Activated naive CD4-positive, alpha-beta T cell treated with anti-CD3 and anti-CD28 coated beads, Interleukin-2, amount 50 U/mL, for 72 hours (primary cell): Measurements from ENCODE around the gene TMC5. TPM values are rescaled to one million over a fixed set of nuclear protein-coding genes. Genes with fewer than 3 reads are reported as not detected.

Experiments used
- ATAC-seq, 2 donors: fragments of 150-1000 bp; cut with Tn5 transposase; 2 replicates each; pipeline ENCODE4 v1.10.0; 2021; ENCODE audit warnings: mild to moderate bottlenecking in 2 of 2, moderate library complexity in 2 of 2
- DNase-seq, 2 donors: peaks; one replicate each; pipeline ENCODE4 v3.0.0; 2021 to 2022; ENCODE audit warnings: low spot score in 2 of 2
- H3K27ac Mint-ChIP-seq, 2 donors: one replicate each; pipeline ENCODE4 v1.8.0; 2022; ENCODE audit warnings: mild to moderate bottlenecking in 2 of 2, mixed read lengths in 2 of 2
- H3K36me3 Mint-ChIP-seq, 2 donors: one replicate each; pipeline ENCODE4 v1.8.0; 2022; ENCODE audit warnings: mixed read lengths in 2 of 2
- H3K9me3 Mint-ChIP-seq, 2 donors: one replicate each; pipeline ENCODE4 v1.8.0; 2022; ENCODE audit warnings: mixed read lengths in 2 of 2
- total RNA-seq, 2 donors: library from RNA; stranded (reverse); gene quantifications; one replicate each; pipeline ENCODE4 v1.2.3, GENCODE V29; 2022

Gene TMC5
- total RNA-seq, 2 donors from 2014 or later = not detected

DNA sequence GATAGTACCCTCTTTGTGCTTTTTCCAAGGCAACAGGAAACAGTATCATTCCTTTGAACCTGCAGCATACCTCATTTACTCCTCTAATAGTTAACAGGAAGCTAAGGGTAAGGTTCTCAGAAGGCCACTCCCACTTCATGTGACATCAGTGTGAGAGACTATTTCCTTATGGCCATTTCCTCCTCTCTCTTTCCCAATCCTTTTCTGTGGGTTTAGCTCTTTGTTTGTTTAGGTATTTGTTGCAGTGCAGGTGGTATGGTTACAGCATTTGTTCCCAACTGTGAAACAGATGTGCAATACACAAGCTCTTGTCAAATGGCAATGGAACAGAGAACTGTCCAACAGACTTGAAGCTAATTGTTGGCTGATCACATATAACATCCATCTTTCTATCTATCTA, 14.7 kb downstream of the TMC5 start:
- Mint-ChIP-seq H3K27ac (no peak overlapping the region), H3K36me3 (no peaks in the 10 kb centered on the region), H3K9me3 (no peaks in the 10 kb centered on the region)
- ATAC-seq (no peak), DNase-seq (no peak)

DNA sequence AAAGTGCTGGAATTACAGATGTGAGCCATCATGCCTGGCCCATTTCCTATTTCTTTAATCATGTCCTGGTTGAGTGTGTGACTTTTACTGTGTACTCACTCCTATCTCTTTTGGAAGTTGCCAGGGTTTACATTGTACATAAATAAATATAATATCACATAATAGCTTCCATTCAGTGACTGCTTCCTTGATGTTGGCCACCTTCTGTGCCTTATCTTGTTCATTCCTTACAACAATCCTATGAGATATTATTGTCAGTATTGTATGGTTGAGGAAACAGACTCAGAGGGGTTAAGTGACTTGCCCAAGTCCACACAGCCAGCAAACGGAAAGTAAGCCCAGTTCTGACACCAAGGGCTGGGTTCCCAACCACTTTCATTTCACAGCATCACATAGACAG, 16.9 kb downstream of the TMC5 start:
- no peaks in the 10 kb centered on the region for H3K36me3 Mint-ChIP-seq
- DNase-seq (no peak), ATAC-seq (no peak)
- H3K9me3 Mint-ChIP-seq = no peaks in the 10 kb centered on the region
- H3K27ac Mint-ChIP-seq = no peak overlapping the region

DNA sequence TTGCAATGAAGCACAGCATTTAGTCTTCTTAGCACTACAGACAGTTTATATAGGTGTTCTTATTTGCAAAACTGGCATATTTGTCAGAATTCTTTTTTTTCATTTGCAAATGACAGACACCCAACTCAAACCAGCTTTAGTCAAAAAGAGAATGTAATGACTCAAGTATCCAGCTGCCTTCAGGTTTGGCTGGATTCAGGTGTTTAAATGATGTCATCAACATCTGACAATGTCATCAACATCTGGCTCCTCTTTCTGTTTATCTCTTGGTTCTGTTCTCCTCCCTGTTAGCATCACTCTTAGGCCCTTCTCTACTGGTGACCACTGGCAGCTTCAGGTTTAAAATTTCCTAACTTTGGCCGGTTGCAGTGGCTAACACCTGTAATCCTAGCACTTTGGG, 18.9 kb downstream of the TMC5 start:
- H3K36me3 Mint-ChIP-seq = no peaks in the 10 kb centered on the region
- ATAC-seq = peak in 1 of 2 donors; percentile 82
- no peaks in the 10 kb centered on the region for H3K9me3 Mint-ChIP-seq
- DNase-seq = no peak
- no peak overlapping the region for H3K27ac Mint-ChIP-seq

DNA sequence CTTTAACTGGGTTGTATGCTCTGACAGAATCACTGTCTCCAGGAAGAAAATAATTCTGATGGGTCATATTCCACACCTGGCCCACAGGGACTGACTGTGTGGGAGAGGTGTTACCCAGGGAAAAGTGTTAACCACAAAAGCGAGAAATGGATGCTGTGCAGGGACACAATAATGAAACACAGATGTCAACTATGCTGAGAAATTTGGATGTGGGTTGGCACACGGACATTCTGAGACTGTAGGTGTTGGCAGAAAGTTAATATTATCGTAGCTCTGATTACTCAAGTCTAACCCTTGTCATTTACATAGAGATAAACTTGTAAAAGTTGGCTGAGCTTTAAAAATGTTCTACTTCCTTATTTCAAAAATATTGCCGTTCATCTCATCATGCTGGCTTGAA, 19.6 kb downstream of the TMC5 start:
- ATAC-seq (peak; percentile 28 to 61), DNase-seq (no peak)
- no peak overlapping the region for H3K27ac Mint-ChIP-seq

DNA sequence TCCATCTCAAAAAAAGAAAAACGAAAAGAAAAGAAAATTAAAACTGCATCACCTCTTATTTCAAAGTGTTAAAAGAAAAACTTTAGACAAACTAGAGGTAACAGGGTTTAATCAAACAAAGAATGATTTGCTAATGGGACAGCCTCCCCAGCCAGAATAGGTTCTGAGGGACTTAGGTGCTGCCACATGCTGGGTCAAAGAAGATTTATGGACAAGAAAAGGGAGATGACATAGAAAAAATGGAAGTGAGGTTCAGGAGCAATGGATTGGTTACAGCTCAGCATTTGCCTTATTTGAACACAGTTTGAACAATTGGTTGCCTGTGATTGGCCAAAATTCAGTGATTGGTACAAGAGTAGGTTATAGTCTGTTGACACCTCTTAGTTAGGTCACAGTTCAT, 21.1 kb downstream of the TMC5 start:
- no peaks in the 10 kb centered on the region for H3K36me3 Mint-ChIP-seq
- peaks cover 0 to 4% of the 10 kb centered on the region in 2 donors for H3K9me3 Mint-ChIP-seq
- no peak for ATAC-seq
- no peak overlapping the region for H3K27ac Mint-ChIP-seq
- DNase-seq = no peak

More for the DNA sequence above, 19.6 kb downstream of the TMC5 start:
- H3K36me3 Mint-ChIP-seq = no peaks in the 10 kb centered on the region
- H3K9me3 Mint-ChIP-seq = no peaks in the 10 kb centered on the region

DNA sequence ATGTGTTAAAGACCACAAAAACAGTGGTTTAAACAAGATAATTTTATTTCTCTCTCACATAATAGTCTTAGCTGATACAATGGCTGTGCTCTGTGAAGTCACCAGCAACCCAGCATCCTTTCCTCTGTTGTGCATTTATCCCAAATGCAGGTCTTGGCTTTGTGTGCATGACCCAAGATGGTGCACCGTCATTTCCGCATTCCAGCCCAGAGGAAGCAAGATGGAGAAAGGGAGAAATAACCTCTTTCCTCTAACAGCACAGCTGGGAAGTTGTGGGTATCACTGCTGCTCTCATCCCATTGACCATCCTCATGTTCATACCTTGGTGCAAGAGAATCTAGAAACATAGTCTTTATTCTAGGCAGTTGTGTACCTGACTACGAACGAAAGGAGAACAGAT, 21.8 kb downstream of the TMC5 start:
- H3K27ac Mint-ChIP-seq = no peak overlapping the region
- DNase-seq (no peak), ATAC-seq (no peak)
- no peaks in the 10 kb centered on the region for H3K36me3 Mint-ChIP-seq
- H3K9me3 Mint-ChIP-seq = peaks cover 0 to 5% of the 10 kb centered on the region in 2 donors

DNA sequence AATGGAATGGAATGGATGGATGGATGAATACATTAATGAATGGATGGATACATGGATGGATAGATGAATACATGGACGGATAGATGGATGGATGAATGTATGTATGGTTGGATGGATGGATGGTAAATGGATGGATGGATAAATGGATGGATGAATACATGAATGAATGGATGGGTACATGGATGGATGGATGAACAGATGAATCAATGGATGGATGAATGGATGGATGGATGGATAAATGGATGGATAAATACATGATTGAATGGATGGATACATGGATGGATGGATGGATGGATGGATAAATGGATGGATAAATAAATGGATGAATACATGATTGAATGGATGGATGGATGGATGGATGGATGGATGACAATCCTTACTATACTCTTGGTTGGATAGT, 26.0 kb downstream of the TMC5 start:
- ATAC-seq (no peak), DNase-seq (no peak)
- Mint-ChIP-seq H3K27ac (no peak overlapping the region), H3K36me3 (no peaks in the 10 kb centered on the region), H3K9me3 (peaks cover 0 to 5% of the 10 kb centered on the region in 2 donors)

DNA sequence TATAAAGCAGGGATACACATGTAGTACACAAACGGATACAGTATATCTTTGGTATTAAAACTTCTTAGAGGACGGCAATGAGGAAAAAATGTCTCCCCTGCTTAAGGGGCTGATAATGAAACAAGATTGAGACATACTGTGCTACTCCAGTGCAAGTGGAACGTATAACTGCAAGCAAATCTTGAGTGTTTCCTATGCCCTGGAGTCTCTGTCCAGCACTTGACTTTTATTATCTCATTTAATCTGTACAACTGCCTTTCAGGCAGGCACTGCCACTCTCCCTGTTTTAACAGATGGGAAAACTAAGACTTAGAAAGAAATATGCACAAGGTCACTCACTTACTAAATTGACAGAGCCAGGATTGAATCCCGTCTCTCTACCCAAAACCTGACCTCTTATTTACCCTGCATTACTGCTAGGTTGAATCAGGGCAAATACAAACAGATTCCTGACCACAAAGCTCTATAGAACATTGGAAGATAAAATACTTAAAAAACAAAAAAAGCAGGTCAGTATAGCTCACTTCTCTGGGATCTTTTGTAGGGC, 28.7 kb downstream of the TMC5 start:
- ATAC-seq = no peak
- Mint-ChIP-seq H3K27ac (no peak overlapping the region), H3K9me3 (peaks cover 0 to 5% of the 10 kb centered on the region in 2 donors), H3K36me3 (no peaks in the 10 kb centered on the region)
- no peak for DNase-seq

DNA sequence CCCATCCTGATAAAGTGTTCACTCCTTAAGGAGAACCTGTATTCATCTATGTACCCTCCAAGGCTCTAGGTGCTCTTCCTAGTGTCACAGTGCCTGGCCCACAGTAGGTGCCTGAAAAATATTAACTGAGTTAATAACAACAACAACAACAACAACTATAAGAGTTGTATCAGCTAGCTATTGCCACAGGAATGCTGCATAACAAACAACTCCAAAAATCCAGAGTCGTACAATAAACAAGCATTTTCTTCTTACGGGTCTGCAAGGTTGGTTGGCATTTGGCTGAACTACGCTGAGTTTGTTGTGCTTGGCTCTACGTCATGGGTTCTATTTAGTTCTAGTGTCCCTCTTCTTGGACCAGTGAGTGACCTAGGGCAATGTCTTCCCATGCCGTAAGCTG, 29.2 kb downstream of the TMC5 start:
- Mint-ChIP-seq H3K36me3 (no peaks in the 10 kb centered on the region), H3K27ac (no peak overlapping the region), H3K9me3 (peaks cover 0 to 5% of the 10 kb centered on the region in 2 donors)
- ATAC-seq (no peak), DNase-seq (no peak)

DNA sequence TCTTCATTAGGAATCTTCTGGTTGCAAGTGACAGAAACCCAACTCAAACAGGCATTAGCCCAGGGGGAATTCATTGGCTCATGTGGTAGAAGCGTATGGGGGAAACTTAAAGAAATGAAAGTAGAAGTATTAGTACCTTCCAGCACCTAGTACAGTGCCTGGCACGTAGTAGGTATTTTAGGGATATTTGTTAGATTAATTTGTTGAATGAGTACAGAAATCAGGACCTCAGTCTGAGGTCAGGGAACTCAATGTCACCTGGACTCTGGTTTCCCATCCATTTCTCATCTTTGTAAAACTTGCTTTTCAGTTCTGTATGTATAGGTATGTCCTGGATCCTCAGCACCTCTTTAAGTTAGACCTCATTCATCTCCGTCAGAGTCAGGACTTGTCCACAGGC, 32.5 kb downstream of the TMC5 start:
- Mint-ChIP-seq H3K27ac (no peak overlapping the region), H3K9me3 (no peaks in the 10 kb centered on the region), H3K36me3 (no peaks in the 10 kb centered on the region)
- ATAC-seq (no peak), DNase-seq (no peak)

DNA sequence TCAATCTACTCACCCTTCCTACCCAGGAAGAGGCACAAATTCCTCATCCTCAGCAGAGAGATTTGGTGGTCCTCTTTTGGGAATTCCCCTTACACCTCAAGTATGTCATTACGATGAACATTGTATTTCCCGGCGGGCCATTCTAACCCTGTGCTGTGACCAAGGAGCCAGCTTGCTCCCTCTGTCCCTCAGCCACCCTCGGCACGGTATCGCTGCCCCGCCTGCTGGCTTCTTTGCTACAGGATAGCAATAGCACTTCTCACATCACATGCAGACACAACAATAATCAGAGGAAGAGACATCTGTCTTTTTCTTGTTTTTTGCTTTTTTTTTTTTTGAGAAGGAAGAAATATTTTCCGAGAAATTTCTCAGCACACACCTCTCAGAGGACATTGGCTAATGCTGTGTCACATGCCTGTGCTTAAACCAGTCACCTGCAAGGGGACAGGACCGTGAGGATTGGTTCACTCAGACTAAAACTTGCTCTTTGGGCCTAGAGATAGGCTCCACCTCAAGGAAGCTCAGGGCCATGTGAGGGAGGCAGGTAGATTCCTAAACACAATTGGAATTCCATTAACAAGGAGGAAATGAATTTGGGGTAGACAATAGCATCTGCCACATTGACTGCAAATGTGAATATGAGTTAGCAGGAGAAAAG, 41.2 kb downstream of the TMC5 start:
- H3K9me3 Mint-ChIP-seq = no peaks in the 10 kb centered on the region
- no peaks in the 10 kb centered on the region for H3K36me3 Mint-ChIP-seq
- H3K27ac Mint-ChIP-seq = no peak overlapping the region
- DNase-seq = no peak
- no peak for ATAC-seq

DNA sequence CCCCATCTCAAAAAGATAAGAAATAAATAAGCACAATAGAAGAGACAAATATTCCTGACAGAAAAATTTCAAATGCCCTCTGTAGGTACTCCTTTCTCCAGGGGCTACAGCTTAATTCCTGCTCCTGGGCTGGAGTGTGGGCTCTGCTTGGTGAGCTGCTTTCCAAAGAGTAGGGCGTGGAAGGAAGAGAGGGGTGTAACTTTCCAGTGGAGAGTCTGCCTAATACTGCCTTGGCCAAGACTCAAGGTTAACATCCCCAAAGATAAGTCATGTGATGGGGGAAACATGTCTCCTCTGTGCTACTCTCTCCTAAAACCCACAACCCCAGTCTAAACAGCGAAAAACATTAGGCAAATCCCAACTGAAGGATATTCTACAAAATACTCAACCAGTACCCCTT, 42.7 kb downstream of the TMC5 start:
- Mint-ChIP-seq H3K9me3 (no peaks in the 10 kb centered on the region), H3K36me3 (no peaks in the 10 kb centered on the region)
- no peak for ATAC-seq

DNA sequence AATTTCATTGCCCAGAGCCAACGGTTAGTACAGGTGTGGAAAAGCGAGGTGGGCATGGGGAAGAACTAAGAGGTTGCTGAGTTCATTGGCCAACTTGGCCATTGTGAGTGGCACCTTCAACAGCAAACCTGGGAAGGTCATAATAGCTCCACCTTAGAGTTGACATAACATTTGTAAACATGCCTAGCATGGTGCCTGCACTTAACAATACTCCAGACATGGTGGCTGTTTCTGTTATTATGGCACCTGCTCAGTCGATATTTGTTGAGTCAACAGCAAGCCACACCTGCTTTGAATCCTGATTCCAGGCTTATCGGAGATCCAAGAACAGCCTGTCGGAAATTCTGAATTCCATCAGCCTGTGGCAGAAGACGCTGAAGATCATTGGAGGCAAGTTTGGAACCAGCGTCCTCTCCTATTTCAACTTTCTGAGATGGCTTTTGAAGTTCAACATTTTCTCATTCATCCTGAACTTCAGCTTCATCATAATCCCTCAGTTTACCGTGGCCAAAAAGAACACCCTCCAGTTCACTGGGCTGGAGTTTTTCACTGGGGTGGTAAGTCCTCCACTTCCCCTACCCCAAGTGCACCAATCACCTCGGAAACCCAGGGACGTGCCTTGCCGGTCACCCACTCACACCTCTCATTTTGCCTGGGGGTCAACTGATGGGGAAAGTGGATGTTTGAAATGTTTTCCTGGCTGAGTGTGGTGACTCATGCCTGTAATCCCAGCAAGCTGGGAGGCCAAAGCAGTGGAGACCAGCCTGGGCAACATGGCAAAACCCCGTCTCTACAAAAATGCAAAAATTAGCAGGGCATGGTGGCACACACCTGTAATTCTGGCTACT, 46.0 kb downstream of the TMC5 start:
- DNase-seq (no peak), ATAC-seq (no peak)
- H3K27ac Mint-ChIP-seq = no peak overlapping the region
- no peaks in the 10 kb centered on the region for H3K36me3 Mint-ChIP-seq
- no peaks in the 10 kb centered on the region for H3K9me3 Mint-ChIP-seq

More for the DNA sequence above, 42.7 kb downstream of the TMC5 start:
- H3K27ac Mint-ChIP-seq = no peak overlapping the region
- DNase-seq = no peak

DNA sequence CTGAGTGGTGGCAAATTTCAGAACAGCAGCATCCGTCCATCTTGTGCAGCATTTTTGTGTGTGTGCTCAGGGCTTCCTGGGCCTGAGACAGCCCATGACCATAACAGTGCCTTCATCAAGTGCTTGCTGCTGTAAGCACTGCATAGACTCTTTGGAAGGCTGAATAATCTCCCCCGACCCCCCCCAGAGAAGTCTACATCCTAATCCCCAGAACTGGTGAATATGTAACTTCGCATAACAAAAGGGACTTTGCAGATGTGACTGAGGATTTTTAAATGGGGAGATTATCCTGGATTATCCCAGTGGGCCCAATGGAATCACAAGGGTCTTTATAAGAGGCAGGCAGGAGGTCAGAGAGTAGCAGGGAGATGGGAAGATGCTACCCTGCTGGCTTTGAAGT, 50.6 kb downstream of the TMC5 start:
- no peaks in the 10 kb centered on the region for H3K9me3 Mint-ChIP-seq
- H3K36me3 Mint-ChIP-seq = no peaks in the 10 kb centered on the region
- H3K27ac Mint-ChIP-seq = no peak overlapping the region
- ATAC-seq = no peak
- no peak for DNase-seq

DNA sequence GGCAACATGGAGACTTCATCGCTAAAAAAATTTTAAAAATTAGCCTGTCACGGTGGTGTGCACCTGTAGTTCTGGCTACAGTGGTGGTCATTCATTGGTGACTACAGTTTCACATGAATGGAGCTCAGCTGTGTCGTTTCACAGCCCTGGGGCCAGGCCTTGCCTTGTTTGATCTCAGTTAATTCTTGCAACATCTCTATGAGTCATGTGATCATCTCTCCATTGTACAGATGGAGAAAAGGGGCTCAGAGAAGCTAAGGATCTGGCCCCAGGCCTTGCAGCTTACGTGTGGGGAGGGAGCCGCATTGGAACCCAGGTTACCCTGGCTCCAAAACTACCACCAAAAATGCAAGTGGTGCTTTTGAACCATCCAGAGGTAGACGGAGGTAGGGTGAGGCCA, 54.8 kb downstream of the TMC5 start:
- no peak for ATAC-seq
- Mint-ChIP-seq H3K36me3 (no peaks in the 10 kb centered on the region), H3K27ac (no peak overlapping the region), H3K9me3 (no peaks in the 10 kb centered on the region)
- DNase-seq = no peak

DNA sequence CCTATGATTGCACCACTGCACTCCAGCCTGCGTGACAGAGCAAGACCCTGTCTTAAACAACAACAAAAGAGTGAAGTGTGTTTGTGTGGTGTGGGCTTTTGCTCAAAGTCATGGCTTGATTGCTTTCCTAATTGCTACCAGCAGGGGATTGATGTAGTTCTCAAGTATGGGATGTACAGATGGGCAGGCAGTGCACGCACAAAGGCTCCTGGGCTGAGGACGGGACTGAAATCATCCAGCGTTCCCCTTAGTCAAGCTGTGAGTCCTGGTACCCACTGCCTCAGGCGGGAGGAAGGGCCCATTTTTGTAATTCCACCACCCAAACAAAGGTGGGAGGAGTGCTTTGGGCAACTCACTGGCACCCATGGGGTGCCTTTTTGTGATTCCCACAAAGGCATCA, 56.9 kb downstream of the TMC5 start:
- Mint-ChIP-seq H3K9me3 (no peaks in the 10 kb centered on the region), H3K27ac (no peak overlapping the region), H3K36me3 (no peaks in the 10 kb centered on the region)
- no peak for DNase-seq
- no peak for ATAC-seq

DNA sequence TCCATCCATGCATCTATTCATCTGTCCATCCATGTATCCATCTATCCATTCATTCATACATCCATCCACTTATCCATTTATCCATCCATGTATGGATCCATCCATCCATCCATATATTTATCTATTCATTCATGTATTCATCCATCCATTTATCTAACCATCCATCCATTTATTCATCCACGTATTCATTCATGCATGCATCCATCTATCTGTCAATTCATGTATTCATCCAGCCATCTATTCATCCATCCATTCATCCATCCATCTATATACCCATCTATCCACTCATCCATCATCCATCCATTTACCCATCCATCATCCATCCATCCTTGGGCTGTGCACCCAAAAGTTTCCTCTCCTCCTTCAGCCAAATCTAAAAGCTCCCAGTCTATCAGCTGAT, 60.8 kb downstream of the TMC5 start:
- Mint-ChIP-seq H3K9me3 (no peaks in the 10 kb centered on the region), H3K36me3 (no peaks in the 10 kb centered on the region), H3K27ac (no peak overlapping the region)
- ATAC-seq (no peak), DNase-seq (no peak)

DNA sequence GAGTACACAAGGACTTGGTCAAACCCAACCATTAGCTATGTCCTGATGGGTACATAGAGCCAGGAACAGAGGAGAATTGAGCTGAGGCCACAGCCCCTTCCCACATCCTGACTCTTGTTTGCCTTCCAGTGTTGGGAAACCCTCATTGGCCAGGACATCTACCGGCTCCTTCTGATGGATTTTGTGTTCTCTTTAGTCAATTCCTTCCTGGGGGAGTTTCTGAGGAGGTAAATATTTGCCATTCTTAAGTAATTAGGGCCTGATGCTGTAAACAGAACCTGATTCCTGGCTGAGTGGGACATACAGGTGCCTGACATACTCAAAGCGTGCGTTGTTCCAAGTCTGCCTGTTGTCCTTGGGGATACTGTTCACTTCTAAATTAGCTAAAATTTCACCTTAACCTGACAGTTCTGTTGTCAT, 61.6 kb downstream of the TMC5 start:
- DNase-seq = no peak
- no peaks in the 10 kb centered on the region for H3K9me3 Mint-ChIP-seq
- ATAC-seq = no peak
- no peaks in the 10 kb centered on the region for H3K36me3 Mint-ChIP-seq
- H3K27ac Mint-ChIP-seq = no peak overlapping the region
